ENCODE data around the gene MRPS18A. TPM values are rescaled to one million over a fixed set of nuclear protein-coding genes. Genes with fewer than 3 reads are reported as not detected.

Gene MRPS18A
- total and polyA plus RNA-seq, 2 experiments from 2014 or later = 58.6 to 62.7 TPM

GRCh38 chr6:43681303-43681702 is 6.3 kb downstream of the MRPS18A start:
- Mint-ChIP-seq H3K27ac (no peak overlapping the region), H3K9me3 (no peaks in the 10 kb centered on the region), H3K27me3 (ENCODE audit: insufficient read depth, low read depth, poor library complexity) (peaks cover 4% of the 10 kb centered on the region), H3K36me3 (ENCODE audit: low read depth) (peaks cover 15% of the 10 kb centered on the region), H3K4me1 (peaks cover 15% of the 10 kb centered on the region), H3K4me3 (no peak overlapping the region)
- Histone ChIP-seq H3K4me1 (ENCODE audit: insufficient read depth) (0 out of 2 replicates have a peak, but pooled peaks cover 3% of the 10 kb centered on the region), H3F3A (replicated peaks; ENCODE audit: low read depth) (no peaks in the 10 kb centered on the region), H2AFZ (no peak overlapping the region), H3K9me2 (ENCODE audit: insufficient read depth) (no peaks in the 10 kb centered on the region), H3K36me3 (ENCODE audit: insufficient read depth) (peaks cover 8% of the 10 kb centered on the region; the same call in 1 of the 2 replicates), H3K79me2 (replicated peaks; ENCODE audit: insufficient read depth) (peaks cover 65% of the 10 kb centered on the region), H3K27ac (ENCODE audit: low read depth) (no peak overlapping the region), H4K20me1 (replicated peaks; ENCODE audit: insufficient read depth) (peaks cover 41% of the 10 kb centered on the region), H3K27me3 (ENCODE audit: insufficient read depth) (no peaks in the 10 kb centered on the region), H3K4me3 (no peak overlapping the region), H3K4me2 (no peak overlapping the region)
- DNase-seq (ENCODE audit: low spot score) = no peak
- no peak for ATAC-seq
- no peak for TF ChIP-seq NANOG (IDR thresholded peaks at IDR 0.05; ENCODE audit: borderline replicate concordance)
- no peak for TF ChIP-seq ETS1 (IDR thresholded peaks at IDR 0.05)
- no peak for TF ChIP-seq ZNF114 (CRISPR knock-in tag; IDR thresholded peaks at IDR 0.05)
- TF ChIP-seq EZH2 (IDR thresholded peaks at IDR 0.05; ENCODE audit: low read depth, unreplicated experiment) = no peak

- no peaks in the 10 kb centered on the region for H3K27me3 ChIP-seq (ENCODE audit: insufficient read depth)
- H3K36me3 ChIP-seq (ENCODE audit: insufficient read depth) = peaks cover 8% of the 10 kb centered on the region; the same call in 1 of the 2 replicates
- H3K9me2 ChIP-seq (ENCODE audit: insufficient read depth) = no peaks in the 10 kb centered on the region
- DNase-seq (ENCODE audit: low spot score) = no peak
- ATAC-seq = no peak
- H3K4me1 ChIP-seq (ENCODE audit: insufficient read depth) = no peaks in the 10 kb centered on the region
- H3K4me3 Mint-ChIP-seq = no peak overlapping the region
- H3K27ac ChIP-seq (ENCODE audit: low read depth) = no peak overlapping the region
- H3K4me2 ChIP-seq = no peak overlapping the region
- H4K20me1 ChIP-seq (replicated peaks; ENCODE audit: insufficient read depth) = peaks cover 41% of the 10 kb centered on the region
- peaks cover 12% of the 10 kb centered on the region for H3K4me1 Mint-ChIP-seq
- peaks cover 4% of the 10 kb centered on the region for H3K27me3 Mint-ChIP-seq (ENCODE audit: insufficient read depth, low read depth, poor library complexity)
- no peak overlapping the region for H2AFZ ChIP-seq
- H3F3A ChIP-seq (replicated peaks; ENCODE audit: low read depth) = no peaks in the 10 kb centered on the region
- H3K9me3 Mint-ChIP-seq = no peaks in the 10 kb centered on the region
- H3K79me2 ChIP-seq (replicated peaks; ENCODE audit: insufficient read depth) = peaks cover 57% of the 10 kb centered on the region
- no peak overlapping the region for H3K27ac Mint-ChIP-seq
- H3K36me3 Mint-ChIP-seq (ENCODE audit: low read depth) = peaks cover 16% of the 10 kb centered on the region
- no peak overlapping the region for H3K4me3 ChIP-seq
- TF ChIP-seq CREB1 (CRISPR knock-in tag; IDR thresholded peaks at IDR 0.05; ENCODE audit: low read depth) (no peak), STAT1 (IDR thresholded peaks at IDR 0.05; ENCODE audit: unreplicated experiment) (no peak), JUNB (IDR thresholded peaks at IDR 0.05; ENCODE audit: unreplicated experiment) (no peak), ZNF331 (CRISPR knock-in tag; IDR thresholded peaks at IDR 0.05; ENCODE audit: low read depth) (no peak), NANOG (IDR thresholded peaks at IDR 0.05; ENCODE audit: borderline replicate concordance) (no peak), ETS1 (IDR thresholded peaks at IDR 0.05) (no peak), POLR2AphosphoS5 (IDR thresholded peaks at IDR 0.05; ENCODE audit: low read depth) (no peak), ZNF114 (CRISPR knock-in tag; IDR thresholded peaks at IDR 0.05) (no peak), EZH2 (IDR thresholded peaks at IDR 0.05; ENCODE audit: low read depth, unreplicated experiment) (no peak), CTCF (conservative IDR thresholded peaks at IDR 0.05; ENCODE audit: low read depth in 2 of 2) (no peak), REST (IDR thresholded peaks at IDR 0.05; ENCODE audit: unreplicated experiment) (no peak), EZH2phosphoT487 (IDR thresholded peaks at IDR 0.05; ENCODE audit: unreplicated experiment) (no peak)
Observed at GRCh38 chr6:43680308-43681200, 7.0 kb downstream of the MRPS18A start.

Measured in GM23338 (cell line).